GM23338 (cell line): ENCODE results near the gene NUP42. TPM values are rescaled to one million over a fixed set of nuclear protein-coding genes. Genes with fewer than 3 reads are reported as not detected.

Experiments
- ATAC-seq: fragments of 200-7000 bp; cut with Tn5 transposase; 3 replicates; pipeline ENCODE4 v1.9.1; 2020
- DNase-seq: peaks from one replicate; pipeline ENCODE4 v3.0.0-alpha.2; 2015; ENCODE audit warnings: low spot score
- H2AFZ ChIP-seq: fragments of 200-600 bp; sonication (generic); 2 replicates; pipeline ENCODE4 v1.8.0; 2016; ENCODE audit warnings: antibody characterized with exemption, mild to moderate bottlenecking, moderate library complexity
- H3F3A ChIP-seq: fragments of 200-600 bp; sonication (generic); replicated peaks from 2 replicates; pipeline ENCODE4 v1.8.0; 2017; ENCODE audit warnings: antibody characterized with exemption, mixed run types, low read depth
- H3K27ac ChIP-seq: fragments of 200-600 bp; sonication (generic); 2 replicates; pipeline ENCODE4 v1.6.1; 2016; ENCODE audit warnings: low read depth
- H3K27me3 ChIP-seq: fragments of 200-600 bp; sonication (generic); 2 replicates; pipeline ENCODE4 v1.8.0; 2016; ENCODE audit warnings: mild to moderate bottlenecking, mixed run types, moderate library complexity; ENCODE audit not compliant: insufficient read depth
- H3K36me3 ChIP-seq: fragments of 200-600 bp; sonication (generic); 2 replicates; pipeline ENCODE4 v1.8.0; 2016; ENCODE audit warnings: mild to moderate bottlenecking; ENCODE audit not compliant: insufficient read depth
- H3K4me1 ChIP-seq: fragments of 200-600 bp; sonication (generic); 2 replicates; pipeline ENCODE4 v1.8.0; 2016; ENCODE audit warnings: mild to moderate bottlenecking, moderate library complexity; ENCODE audit not compliant: insufficient read depth
- H3K4me2 ChIP-seq: fragments of 200-600 bp; sonication (generic); 2 replicates; pipeline ENCODE4 v1.7.1; 2017; ENCODE audit warnings: mixed run types
- H3K4me3 ChIP-seq: fragments of 200-600 bp; sonication (generic); 2 replicates; pipeline ENCODE4 v1.6.1; 2016; ENCODE audit warnings: mixed run types
- H3K79me2 ChIP-seq: fragments of 200-600 bp; sonication (generic); replicated peaks from 2 replicates; pipeline ENCODE4 v1.8.0; 2017; ENCODE audit warnings: mild to moderate bottlenecking; ENCODE audit not compliant: insufficient read depth
- H3K9me2 ChIP-seq: fragments of 200-600 bp; sonication (generic); 2 replicates; pipeline ENCODE4 v1.8.0; 2017; ENCODE audit not compliant: insufficient read depth
- H4K20me1 ChIP-seq: fragments of 200-600 bp; sonication (generic); replicated peaks from 2 replicates; pipeline ENCODE4 v1.8.0; 2017; ENCODE audit warnings: mild to moderate bottlenecking; ENCODE audit not compliant: insufficient read depth
- H3K27ac Mint-ChIP-seq: 2 replicates; pipeline ENCODE4 v1.8.0; 2020; ENCODE audit warnings: inconsistent platforms, mild to moderate bottlenecking, moderate library complexity, mixed read lengths
- H3K27me3 Mint-ChIP-seq: 3 replicates; pipeline ENCODE4 v1.8.0; 2022; ENCODE audit warnings: low read depth, mild to moderate bottlenecking, moderate library complexity, mixed read lengths, inconsistent platforms; ENCODE audit not compliant: insufficient read depth, poor library complexity
- H3K36me3 Mint-ChIP-seq: 3 replicates; pipeline ENCODE4 v1.8.0; 2021; ENCODE audit warnings: low read depth, mild to moderate bottlenecking, inconsistent platforms, moderate library complexity, mixed read lengths
- H3K4me1 Mint-ChIP-seq: 3 replicates; pipeline ENCODE4 v1.8.0; 2020; ENCODE audit warnings: mild to moderate bottlenecking, inconsistent platforms, mixed read lengths
- H3K4me3 Mint-ChIP-seq: 3 replicates; pipeline ENCODE4 v1.8.0; 2021; ENCODE audit warnings: moderate library complexity, mild to moderate bottlenecking, inconsistent platforms, mixed read lengths
- H3K9me3 Mint-ChIP-seq: 3 replicates; pipeline ENCODE4 v1.8.0; 2020; ENCODE audit warnings: moderate library complexity, mild to moderate bottlenecking, inconsistent platforms, mixed read lengths
- CREB1 ChIP-seq: fragments of 250-450 bp; sonication (Bioruptor Pico); IDR thresholded peaks from 2 replicates; pipeline ENCODE4 v1.5.0; 2020; ENCODE audit warnings: low read depth, mild to moderate bottlenecking, moderate library complexity
- EZH2 ChIP-seq: fragments of 200-600 bp; sonication (generic); IDR thresholded peaks from one replicate; pipeline ENCODE4 v1.8.0; 2017; ENCODE audit warnings: antibody characterized with exemption, mild to moderate bottlenecking, low read depth; ENCODE audit not compliant: unreplicated experiment
- EZH2phosphoT487 ChIP-seq: fragments of 200-600 bp; sonication (generic); IDR thresholded peaks from one replicate; pipeline ENCODE4 v1.8.1; 2018; ENCODE audit warnings: antibody characterized with exemption; ENCODE audit not compliant: unreplicated experiment
- JUNB ChIP-seq: IDR thresholded peaks from one replicate; pipeline ENCODE4 v1.6.1; 2016; ENCODE audit warnings: antibody characterized with exemption; ENCODE audit not compliant: unreplicated experiment
- NANOG ChIP-seq: IDR thresholded peaks from 2 replicates; pipeline ENCODE4 v1.6.1; 2016; ENCODE audit warnings: antibody characterized with exemption, borderline replicate concordance
- POLR2AphosphoS5 ChIP-seq: IDR thresholded peaks from 2 replicates; pipeline ENCODE4 v1.6.1; 2016; ENCODE audit warnings: antibody characterized with exemption, low read depth
- STAT1 ChIP-seq: IDR thresholded peaks from one replicate; pipeline ENCODE4 v1.6.1; 2016; ENCODE audit warnings: antibody characterized with exemption; ENCODE audit not compliant: unreplicated experiment
- ZNF114 ChIP-seq: fragments of 250-450 bp; sonication (Bioruptor Pico); IDR thresholded peaks from 2 replicates; pipeline ENCODE4 v1.5.0; 2020; ENCODE audit warnings: mild to moderate bottlenecking, moderate library complexity
- ZNF331 ChIP-seq: fragments of 250-450 bp; sonication (Bioruptor Pico); IDR thresholded peaks from 2 replicates; pipeline ENCODE4 v1.5.0; 2020; ENCODE audit warnings: low read depth, mild to moderate bottlenecking, moderate library complexity
- polyA plus RNA-seq: library from polyadenylated mRNA; unstranded; fragments of >200 nt; fragmentation: Nextera tagmentation; extraction: Ambion mirVana; gene quantifications from 2 replicates; pipeline ENCODE4 v1.2.1, GENCODE V29; 2016
- total RNA-seq: library from RNA; depleted of rRNA; stranded (reverse); fragments of >200 nt; shearing (Covaris generic); gene quantifications from 2 replicates; pipeline ENCODE4 v1.2.3, GENCODE V29; 2014
- TF ChIP-seq, protein P1 (sequence below), 2 experiments: fragments of 200-600 bp in 1 of 2; sonication (generic) in 1 of 2; conservative IDR thresholded peaks; 2 replicates each; pipeline versions ENCODE4 v1.5.1 to v1.6.1; 2016 to 2017; ENCODE audit warnings: antibody characterized with exemption in 2 of 2, low read depth in 2 of 2, mild to moderate bottlenecking in 2 of 2, moderate library complexity in 1 of 2
- TF ChIP-seq, protein P2 (sequence below): IDR thresholded peaks from one replicate; pipeline ENCODE4 v1.6.1; 2018; ENCODE audit warnings: antibody characterized with exemption; ENCODE audit not compliant: unreplicated experiment
- TF ChIP-seq, protein P3 (sequence below): IDR thresholded peaks from 2 replicates; pipeline ENCODE4 v1.6.1; 2016; ENCODE audit warnings: antibody characterized with exemption

Gene NUP42
- total and polyA plus RNA-seq, 2 experiments from 2014 or later, result 39.1 to 42.7 TPM

DNA sequence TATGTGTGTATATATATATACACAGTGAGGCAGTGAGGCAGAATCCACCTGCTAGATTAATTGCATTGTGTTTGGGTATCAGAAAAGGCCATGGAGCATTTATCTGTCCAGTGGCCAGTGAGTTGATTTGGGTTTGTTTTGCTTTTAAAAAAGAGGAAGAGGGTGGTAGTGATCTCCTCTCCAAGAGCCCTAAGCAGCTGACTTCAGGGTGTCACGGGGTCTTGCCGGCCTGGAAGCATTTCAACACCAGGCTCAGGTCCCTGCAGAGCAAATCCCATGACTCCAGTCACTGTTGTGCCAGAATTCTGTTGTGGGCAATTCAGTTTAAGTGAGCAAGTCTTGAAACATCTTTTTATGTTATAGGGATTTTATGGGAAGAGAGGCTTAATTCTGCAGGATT, 34.2 kb downstream of the NUP42 start:
- ATAC-seq (no peak), DNase-seq (no peak)
- Histone ChIP-seq H3K4me1 (peaks cover 8% of the 10 kb centered on the region; the same call in 1 of the 2 replicates), H3K27ac (no peak overlapping the region), H3K4me2 (no peak overlapping the region), H2AFZ (no peak overlapping the region; the same call in 1 of the 2 replicates), H3K79me2 (no peaks in the 10 kb centered on the region), H3K9me2 (0 out of 2 replicates have a peak, but pooled peaks cover 4% of the 10 kb centered on the region), H3F3A (no peaks in the 10 kb centered on the region), H3K27me3 (no peaks in the 10 kb centered on the region), H3K4me3 (no peak overlapping the region), H4K20me1 (no peaks in the 10 kb centered on the region), H3K36me3 (no peaks in the 10 kb centered on the region)
- H3K27me3 Mint-ChIP-seq, result peaks cover 5% of the 10 kb centered on the region
- peaks cover 19% of the 10 kb centered on the region; the same call in 2 of the 3 replicates for H3K4me1 Mint-ChIP-seq
- no peak overlapping the region for H3K27ac Mint-ChIP-seq
- H3K4me3 Mint-ChIP-seq, result no peak overlapping the region
- no peak for TF ChIP-seq JUNB
- TF ChIP-seq ZNF331 (CRISPR knock-in tag), result no peak
- no peak for TF ChIP-seq NANOG
- TF ChIP-seq STAT1, result no peak
- TF ChIP-seq ZNF114, result no peak
- no peak for TF ChIP-seq CREB1 (CRISPR knock-in tag)
- TF ChIP-seq EZH2phosphoT487, result no peak
- TF ChIP-seq, protein P1, sequence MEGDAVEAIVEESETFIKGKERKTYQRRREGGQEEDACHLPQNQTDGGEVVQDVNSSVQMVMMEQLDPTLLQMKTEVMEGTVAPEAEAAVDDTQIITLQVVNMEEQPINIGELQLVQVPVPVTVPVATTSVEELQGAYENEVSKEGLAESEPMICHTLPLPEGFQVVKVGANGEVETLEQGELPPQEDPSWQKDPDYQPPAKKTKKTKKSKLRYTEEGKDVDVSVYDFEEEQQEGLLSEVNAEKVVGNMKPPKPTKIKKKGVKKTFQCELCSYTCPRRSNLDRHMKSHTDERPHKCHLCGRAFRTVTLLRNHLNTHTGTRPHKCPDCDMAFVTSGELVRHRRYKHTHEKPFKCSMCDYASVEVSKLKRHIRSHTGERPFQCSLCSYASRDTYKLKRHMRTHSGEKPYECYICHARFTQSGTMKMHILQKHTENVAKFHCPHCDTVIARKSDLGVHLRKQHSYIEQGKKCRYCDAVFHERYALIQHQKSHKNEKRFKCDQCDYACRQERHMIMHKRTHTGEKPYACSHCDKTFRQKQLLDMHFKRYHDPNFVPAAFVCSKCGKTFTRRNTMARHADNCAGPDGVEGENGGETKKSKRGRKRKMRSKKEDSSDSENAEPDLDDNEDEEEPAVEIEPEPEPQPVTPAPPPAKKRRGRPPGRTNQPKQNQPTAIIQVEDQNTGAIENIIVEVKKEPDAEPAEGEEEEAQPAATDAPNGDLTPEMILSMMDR (conservative IDR thresholded peaks at IDR 0.05; ENCODE audit: low read depth in 2 of 2), result no peak
- no peak for TF ChIP-seq EZH2
- no peak for TF ChIP-seq POLR2AphosphoS5
- TF ChIP-seq, protein P2, sequence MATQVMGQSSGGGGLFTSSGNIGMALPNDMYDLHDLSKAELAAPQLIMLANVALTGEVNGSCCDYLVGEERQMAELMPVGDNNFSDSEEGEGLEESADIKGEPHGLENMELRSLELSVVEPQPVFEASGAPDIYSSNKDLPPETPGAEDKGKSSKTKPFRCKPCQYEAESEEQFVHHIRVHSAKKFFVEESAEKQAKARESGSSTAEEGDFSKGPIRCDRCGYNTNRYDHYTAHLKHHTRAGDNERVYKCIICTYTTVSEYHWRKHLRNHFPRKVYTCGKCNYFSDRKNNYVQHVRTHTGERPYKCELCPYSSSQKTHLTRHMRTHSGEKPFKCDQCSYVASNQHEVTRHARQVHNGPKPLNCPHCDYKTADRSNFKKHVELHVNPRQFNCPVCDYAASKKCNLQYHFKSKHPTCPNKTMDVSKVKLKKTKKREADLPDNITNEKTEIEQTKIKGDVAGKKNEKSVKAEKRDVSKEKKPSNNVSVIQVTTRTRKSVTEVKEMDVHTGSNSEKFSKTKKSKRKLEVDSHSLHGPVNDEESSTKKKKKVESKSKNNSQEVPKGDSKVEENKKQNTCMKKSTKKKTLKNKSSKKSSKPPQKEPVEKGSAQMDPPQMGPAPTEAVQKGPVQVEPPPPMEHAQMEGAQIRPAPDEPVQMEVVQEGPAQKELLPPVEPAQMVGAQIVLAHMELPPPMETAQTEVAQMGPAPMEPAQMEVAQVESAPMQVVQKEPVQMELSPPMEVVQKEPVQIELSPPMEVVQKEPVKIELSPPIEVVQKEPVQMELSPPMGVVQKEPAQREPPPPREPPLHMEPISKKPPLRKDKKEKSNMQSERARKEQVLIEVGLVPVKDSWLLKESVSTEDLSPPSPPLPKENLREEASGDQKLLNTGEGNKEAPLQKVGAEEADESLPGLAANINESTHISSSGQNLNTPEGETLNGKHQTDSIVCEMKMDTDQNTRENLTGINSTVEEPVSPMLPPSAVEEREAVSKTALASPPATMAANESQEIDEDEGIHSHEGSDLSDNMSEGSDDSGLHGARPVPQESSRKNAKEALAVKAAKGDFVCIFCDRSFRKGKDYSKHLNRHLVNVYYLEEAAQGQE, result no peak
- TF ChIP-seq, protein P3, sequence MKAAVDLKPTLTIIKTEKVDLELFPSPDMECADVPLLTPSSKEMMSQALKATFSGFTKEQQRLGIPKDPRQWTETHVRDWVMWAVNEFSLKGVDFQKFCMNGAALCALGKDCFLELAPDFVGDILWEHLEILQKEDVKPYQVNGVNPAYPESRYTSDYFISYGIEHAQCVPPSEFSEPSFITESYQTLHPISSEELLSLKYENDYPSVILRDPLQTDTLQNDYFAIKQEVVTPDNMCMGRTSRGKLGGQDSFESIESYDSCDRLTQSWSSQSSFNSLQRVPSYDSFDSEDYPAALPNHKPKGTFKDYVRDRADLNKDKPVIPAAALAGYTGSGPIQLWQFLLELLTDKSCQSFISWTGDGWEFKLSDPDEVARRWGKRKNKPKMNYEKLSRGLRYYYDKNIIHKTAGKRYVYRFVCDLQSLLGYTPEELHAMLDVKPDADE, result no peak
- H3K36me3 Mint-ChIP-seq, result no peaks in the 10 kb centered on the region
- H3K9me3 Mint-ChIP-seq, result no peaks in the 10 kb centered on the region
